ENCODE data around the gene AP3D1.

- TF ChIP-seq CTCF (IDR thresholded peaks at IDR 0.05) (no peak), EZH2 (IDR thresholded peaks at IDR 0.05) (no peak), EZH2phosphoT487 (IDR thresholded peaks at IDR 0.05) (no peak)
These were observed 21.2 kb downstream of the AP3D1 start for GRCh38 chr19:2129892-2130770.

Measured in neural progenitor cell (in vitro differentiated cells).